Fibroblast of gingiva (primary cell): ENCODE measurements around the gene NANS.
"Not testable (repeated sequence)": the region's sequence is repeated elsewhere in the genome, so short reads cannot be mapped to it uniquely, and the experiment has no call there.

ENCODE experiments used
- DNase-seq: peaks from one replicate; pipeline ENCODE4 v3.0.0-alpha.2; 2011; ENCODE audit warnings: low read depth

NANS gene

GRCh38 chr9:98076514-98076890 is 20.0 kb downstream of the NANS start:
- not testable (repeated sequence) for DNase-seq

GRCh38 chr9:98078895-98079294 is 22.4 kb downstream of the NANS start:
- DNase-seq, result no peak

GRCh38 chr9:98080326-98080725 is 23.8 kb downstream of the NANS start:
- peak; percentile 59 for DNase-seq

- DNase-seq, result no peak
Observed at GRCh38 chr9:98080780-98081179, 24.2 kb downstream of the NANS start.

- peak; percentile 44 for DNase-seq
Observed at GRCh38 chr9:98081477-98082219, 25.1 kb downstream of the NANS start.

- peak; percentile 46 for DNase-seq
Observed at GRCh38 chr9:98083061-98083501, 26.5 kb downstream of the NANS start.

GRCh38 chr9:98083566-98084183 is 27.1 kb downstream of the NANS start:
- DNase-seq, result no peak

GRCh38 chr9:98084396-98084795 is 27.9 kb downstream of the NANS start:
- no peak for DNase-seq

GRCh38 chr9:98085058-98085457 is 28.5 kb downstream of the NANS start:
- DNase-seq, result no peak

GRCh38 chr9:98085944-98086343 is 29.4 kb downstream of the NANS start:
- peak; percentile 27 for DNase-seq

GRCh38 chr9:98086461-98086860 is 29.9 kb downstream of the NANS start:
- DNase-seq, result no peak

- peak; percentile 46 for DNase-seq
Observed at GRCh38 chr9:98087420-98088354, 31.2 kb downstream of the NANS start.

GRCh38 chr9:98090674-98091073 is 34.1 kb downstream of the NANS start:
- not testable (repeated sequence) for DNase-seq

GRCh38 chr9:98091735-98092612 is 35.4 kb downstream of the NANS start:
- DNase-seq, result no peak

- no peak for DNase-seq
Observed at GRCh38 chr9:98092613-98092931, 36.0 kb downstream of the NANS start.

GRCh38 chr9:98094316-98094715 is 37.8 kb downstream of the NANS start:
- no peak for DNase-seq

GRCh38 chr9:98094851-98095250 is 38.3 kb downstream of the NANS start:
- no peak for DNase-seq

- DNase-seq, result no peak
Observed at GRCh38 chr9:98095401-98095800, 38.9 kb downstream of the NANS start.

- DNase-seq, result no peak
Observed at GRCh38 chr9:98096091-98096490, 39.6 kb downstream of the NANS start.

GRCh38 chr9:98097836-98098235 is 41.3 kb downstream of the NANS start:
- no peak for DNase-seq

- no peak for DNase-seq
Observed at GRCh38 chr9:98099346-98099745, 42.8 kb downstream of the NANS start.

GRCh38 chr9:98099898-98100297 is 43.4 kb downstream of the NANS start:
- no peak for DNase-seq
